GM19328 (cell line): ENCODE data around the gene COL6A3.

Experiments
- ATAC-seq: cut with Tn5 transposase; IDR thresholded peaks from one replicate; pipeline ENCODE4 v1.9.1; 2021; ENCODE audit warnings: mild to moderate bottlenecking, moderate library complexity; ENCODE audit not compliant: unreplicated experiment

Gene COL6A3

GRCh38 chr2:237351046-237351445, 62.9 kb downstream of the COL6A3 start:
- ATAC-seq, result no peak

DNA sequence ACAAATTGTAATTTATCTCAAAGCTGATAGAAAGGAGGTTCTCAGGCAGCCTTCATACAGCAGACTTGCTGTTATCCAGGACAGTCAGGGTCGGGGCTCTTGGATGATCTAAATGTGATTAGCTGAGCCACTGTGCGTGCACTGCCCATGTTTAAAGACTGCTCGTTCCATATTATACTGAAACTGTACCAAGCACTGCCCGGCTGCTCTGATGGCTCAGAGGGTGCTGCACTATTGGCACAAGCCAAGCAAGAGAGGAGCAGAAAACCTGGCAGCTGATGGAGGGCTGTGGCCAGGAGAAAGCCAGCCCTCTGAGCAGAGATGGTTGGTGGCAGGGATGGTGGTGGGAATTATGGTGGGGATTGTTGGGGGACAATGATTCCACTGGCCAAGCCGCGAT, 63.4 kb downstream of the COL6A3 start:
- ATAC-seq, result no peak

DNA sequence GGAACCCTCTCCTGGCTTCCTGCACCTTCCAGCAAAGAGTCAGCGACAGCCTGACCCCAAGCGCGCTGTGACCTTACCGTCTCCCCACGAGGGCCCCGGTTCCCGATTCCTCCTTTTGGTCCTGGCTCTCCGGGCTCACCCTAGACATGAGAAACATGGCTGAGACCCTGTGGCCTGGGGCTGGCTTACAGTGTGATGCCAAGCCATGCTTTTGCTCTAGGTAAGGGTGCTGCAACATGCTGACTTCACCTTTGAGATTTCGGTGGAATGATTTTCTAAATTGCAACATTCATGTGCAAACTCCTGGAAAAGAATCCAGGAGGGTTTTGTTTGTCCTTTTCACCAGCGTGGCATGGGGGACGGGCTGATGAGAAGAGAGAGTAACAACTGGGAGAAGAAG, 63.9 kb downstream of the COL6A3 start:
- ATAC-seq, result no peak

DNA sequence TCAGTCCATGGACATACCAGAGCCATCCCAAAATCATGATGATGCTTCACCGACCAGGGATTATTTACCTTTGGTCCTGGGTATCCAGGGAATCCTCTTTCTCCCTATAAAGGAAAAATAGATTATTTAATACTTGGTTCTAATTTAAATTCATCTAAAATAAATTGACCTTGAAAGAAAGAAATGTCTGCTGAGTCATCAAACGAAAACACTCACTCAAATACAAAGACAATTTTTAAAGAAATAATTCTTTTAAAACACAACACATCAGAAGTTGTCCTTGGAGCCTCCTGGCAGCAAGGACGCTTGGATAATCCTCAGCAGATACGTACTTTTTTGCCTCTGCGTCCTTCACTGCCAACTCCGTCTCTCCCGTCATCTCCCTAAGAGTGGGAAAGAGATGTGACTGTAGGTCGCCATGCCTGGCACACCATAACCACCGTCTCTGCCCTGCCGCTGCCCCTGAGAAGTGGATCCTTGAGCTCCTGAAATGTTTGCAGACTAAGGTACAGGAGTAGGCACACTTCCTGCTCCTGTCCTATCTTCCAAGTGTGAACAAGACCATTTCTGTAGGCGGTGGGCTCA, 65.6 kb downstream of the COL6A3 start:
- no peak for ATAC-seq

DNA sequence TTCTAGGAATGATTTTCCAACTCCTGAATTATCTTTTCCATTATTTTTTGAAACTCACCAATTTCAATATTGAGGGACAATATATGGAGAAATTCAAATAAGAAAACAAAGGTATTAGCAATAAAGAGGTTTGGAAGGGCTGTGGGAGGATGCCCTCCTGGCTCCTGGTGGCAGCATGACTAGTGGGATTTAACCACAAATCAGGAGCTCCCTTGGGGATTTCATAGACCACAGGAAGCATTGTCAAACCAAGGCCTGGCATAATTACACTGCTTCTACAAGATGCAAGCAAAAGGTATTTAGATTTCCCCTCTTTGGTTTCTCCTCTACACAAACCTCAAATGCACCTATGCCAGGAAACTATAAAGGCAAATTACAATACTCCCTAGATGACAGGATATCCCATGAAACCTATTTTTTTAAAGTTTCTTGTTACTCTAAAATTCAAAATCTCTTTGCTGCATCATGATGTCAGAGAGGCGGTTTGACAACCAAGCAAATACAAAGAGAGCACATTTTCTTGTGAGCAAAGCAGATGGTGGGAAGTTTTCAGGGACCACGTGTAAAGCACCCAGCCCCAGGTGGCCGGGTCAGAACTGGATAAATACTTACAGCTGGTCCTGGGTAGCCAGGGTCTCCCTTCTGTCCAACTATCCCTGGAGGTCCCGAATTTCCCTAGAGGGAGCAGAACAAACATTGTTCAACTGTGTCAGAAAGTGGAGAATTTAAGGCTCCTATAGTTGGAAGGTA, 67.9 kb downstream of the COL6A3 start:
- no peak for ATAC-seq

DNA sequence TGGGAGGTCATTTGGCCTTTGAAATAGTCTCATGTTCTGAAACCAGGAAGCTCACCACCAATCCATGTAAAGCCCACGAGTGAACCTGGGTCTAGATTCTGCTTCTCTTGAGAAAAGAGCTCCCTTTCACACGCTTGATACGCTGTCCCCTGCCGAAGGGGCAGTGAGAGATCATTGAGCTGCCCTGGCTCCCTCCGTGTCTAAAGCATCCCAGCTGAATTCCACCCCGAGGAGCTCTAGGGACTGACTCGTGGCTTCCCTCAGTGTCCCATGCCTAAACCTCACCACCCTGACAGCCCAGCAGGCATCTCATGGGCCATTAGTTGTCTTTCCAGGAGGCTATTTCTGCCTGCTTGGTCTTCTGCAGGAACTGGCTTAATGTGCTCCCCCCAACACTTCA, 68.6 kb downstream of the COL6A3 start:
- no peak for ATAC-seq

GRCh38 chr2:237344942-237345341, 69.0 kb downstream of the COL6A3 start:
- no peak for ATAC-seq

DNA sequence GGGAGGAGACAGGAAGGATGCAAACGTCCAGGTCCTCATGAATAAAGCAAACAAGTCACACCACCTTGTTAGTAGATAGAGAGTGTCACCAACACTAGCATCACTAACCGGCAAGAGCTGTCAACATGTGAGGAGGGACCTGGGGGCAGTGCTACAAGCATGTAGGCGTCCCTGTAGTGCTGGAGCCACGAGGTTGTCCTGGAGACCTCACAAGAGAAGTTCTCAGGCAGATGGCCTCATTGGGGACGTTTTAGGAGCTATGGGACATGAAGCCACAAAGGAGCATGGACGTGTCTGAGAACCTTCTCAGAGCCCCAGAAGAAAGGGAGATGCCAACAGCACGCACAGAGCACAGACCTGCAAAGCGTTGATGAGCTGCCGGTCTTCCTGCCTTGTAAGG, 70.0 kb downstream of the COL6A3 start:
- no peak for ATAC-seq

DNA sequence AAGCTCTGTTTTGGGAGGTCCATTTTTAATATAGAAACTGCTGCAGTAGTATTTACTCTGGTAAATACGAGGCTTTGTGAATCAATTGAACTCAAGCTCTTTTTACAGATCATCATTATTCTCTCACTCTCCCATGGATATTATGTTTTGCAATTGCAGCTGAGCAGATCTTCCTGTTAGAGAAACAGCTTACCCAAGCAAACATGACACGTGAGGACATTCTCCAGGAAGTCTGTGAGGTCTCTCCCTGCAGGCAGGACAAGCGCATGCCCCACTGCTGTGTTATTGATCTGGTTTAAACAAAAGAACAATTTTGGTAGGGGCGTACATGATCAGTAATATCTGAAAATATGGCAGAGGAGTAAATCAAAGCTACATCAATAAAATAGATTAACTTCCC, 72.1 kb downstream of the COL6A3 start:
- no peak for ATAC-seq

- no peak for ATAC-seq
Measured at GRCh38 chr2:237337586-237337985, 76.4 kb downstream of the COL6A3 start.

GRCh38 chr2:237336131-237336530, 77.8 kb downstream of the COL6A3 start:
- ATAC-seq, result no peak

DNA sequence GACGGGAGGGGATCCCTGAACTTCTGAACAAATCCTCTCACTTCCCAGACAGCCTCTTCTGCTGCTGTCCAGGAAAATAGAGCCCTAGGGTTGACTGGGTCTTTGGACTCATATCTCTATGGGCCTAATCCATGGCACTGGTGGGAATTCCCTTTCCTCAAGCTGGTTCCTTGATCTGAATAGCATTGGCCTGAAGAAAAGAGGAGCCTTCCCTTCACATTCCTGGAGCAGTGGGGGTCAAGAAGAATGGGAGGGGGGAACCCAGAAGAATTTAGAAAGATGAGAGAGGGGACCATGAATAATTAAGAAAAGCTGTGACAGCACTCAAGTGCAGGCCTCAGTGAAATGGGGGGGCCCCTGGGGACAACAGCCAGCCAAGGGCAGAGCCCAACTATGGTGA, 80.2 kb downstream of the COL6A3 start:
- ATAC-seq, result no peak

GRCh38 chr2:237330541-237330940, 83.4 kb downstream of the COL6A3 start:
- ATAC-seq, result no peak

GRCh38 chr2:237327175-237327950, 86.6 kb downstream of the COL6A3 start:
- ATAC-seq, result no peak

DNA sequence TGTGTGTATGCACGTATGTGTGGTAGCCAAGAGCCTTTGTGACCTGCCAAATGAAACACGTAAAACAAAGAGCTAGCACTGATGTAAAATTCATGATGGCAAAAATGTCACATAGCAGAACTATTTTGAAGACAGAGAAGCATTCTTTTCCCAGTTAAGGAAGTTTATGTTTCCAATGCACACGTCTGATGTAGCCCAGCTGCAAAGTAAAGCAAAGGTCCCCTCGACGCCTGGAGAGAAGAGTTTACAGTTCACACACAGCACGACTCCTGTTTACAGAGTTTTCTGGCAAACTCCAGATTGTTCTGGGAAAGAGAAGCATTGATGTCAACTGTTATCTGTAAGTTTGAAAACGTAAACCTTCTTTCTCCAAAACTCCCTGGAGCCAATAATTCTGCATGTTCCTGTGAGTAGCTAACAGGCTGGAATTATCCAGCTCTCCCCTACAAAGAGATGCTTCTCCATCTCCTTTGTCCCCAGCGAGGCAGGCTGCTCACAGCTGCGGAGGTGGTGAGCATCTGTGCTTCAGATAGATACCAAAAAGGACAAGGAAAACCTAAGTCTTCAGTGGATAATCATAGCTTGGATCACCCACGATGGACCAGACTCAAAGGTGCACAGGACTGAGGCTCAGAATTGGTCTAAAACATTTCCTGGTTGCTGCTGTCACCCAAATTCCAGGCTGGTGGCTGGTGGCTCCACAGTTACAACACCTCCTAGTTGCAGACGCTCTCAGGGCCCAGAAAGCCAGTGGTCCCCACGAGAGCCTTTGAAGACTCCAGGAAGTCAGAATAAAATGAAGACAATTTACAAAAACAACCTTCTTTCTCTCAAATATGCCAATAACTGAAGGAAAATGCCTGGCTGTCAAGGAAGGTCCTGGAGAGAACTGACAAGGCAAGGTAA, 87.4 kb downstream of the COL6A3 start:
- no peak for ATAC-seq

- no peak for ATAC-seq
Measured at GRCh38 chr2:237324837-237325236, 89.1 kb downstream of the COL6A3 start.

- no peak for ATAC-seq
Measured at GRCh38 chr2:237324405-237324831, 89.5 kb downstream of the COL6A3 start.

DNA sequence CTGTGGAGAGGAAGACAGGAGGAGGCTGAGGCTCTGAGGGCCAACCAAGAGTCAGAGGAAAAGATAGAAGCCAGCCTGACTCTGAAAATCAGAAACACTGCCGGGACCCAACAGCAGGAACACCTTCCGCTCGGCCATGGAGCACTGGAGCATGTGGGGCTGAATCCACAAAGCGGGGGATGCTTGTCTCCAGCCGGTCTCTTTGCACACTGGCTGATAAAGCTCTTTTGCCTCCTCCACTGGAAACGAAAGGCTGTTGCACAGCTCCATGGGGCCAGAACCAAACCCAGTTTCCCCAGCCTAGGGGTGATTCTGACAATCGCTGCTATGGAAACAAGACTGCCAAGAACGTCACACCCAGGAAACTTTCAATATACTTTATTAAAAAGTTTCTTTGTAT, 90.3 kb downstream of the COL6A3 start:
- no peak for ATAC-seq

DNA sequence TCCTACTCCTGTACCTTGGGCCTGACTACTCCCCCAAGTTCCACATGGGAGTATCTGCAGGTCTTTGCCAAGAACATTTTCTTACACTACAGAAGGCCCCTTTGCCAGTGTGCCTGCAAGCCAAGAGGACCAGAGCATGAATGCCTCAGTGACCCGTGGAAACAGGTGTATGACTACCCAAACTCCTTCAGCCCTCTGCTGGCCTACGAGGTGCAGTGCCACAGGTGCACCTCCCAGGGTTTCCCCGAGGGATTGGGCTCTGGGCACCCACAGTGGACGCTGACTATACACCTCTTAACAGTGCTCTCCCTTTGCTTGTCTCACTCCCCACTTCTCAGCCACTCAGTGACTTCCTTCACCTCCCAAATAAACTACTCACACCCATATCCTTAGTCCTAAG, 91.4 kb downstream of the COL6A3 start:
- no peak for ATAC-seq

GRCh38 chr2:237321746-237322145, 92.2 kb downstream of the COL6A3 start:
- ATAC-seq, result no peak
